ENCODE data around the gene FAM187B.

The FAM187B gene

DNA sequence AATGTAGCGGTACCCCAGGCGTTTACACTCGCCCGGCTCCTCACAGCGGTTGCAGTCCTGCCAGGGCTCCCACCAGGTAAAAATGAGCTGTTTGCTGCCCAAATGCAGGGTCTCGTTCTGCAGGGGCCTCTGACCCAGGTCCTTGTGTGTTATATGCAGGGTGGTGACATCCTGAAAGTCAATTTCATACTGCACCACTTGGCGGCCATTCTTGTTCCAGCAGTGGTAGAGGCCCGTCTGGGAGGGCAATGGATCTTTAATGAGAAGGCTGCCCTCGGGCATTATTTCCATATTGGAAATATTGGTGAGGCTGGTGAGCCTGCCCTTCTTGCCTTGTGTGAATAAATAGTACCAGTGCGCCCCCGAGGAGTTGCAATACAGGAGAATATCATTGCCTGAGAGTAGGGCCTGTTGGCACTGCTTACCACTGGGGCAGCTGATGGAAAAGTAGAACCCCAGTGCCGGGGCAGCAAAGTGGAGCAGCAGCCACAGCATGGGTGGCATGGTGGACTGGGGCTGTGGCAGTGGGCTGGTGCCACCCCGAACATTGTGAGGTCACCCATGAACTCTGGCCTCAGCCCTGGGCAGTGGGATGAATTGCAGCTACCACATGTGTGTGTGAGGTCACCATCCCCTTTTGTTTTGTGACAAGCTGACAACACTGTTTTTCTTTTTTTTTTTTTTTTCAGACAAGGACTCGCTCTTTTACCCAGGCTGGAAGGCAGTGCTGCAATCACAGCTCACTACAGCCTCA is at the start of gene FAM187B:
Gene FAM187B (minus strand): TSS at position 563 of the 754 bp plus-strand sequence. CDS start 59 bp downstream, at position 504.
- DNase-seq = no peak

DNA sequence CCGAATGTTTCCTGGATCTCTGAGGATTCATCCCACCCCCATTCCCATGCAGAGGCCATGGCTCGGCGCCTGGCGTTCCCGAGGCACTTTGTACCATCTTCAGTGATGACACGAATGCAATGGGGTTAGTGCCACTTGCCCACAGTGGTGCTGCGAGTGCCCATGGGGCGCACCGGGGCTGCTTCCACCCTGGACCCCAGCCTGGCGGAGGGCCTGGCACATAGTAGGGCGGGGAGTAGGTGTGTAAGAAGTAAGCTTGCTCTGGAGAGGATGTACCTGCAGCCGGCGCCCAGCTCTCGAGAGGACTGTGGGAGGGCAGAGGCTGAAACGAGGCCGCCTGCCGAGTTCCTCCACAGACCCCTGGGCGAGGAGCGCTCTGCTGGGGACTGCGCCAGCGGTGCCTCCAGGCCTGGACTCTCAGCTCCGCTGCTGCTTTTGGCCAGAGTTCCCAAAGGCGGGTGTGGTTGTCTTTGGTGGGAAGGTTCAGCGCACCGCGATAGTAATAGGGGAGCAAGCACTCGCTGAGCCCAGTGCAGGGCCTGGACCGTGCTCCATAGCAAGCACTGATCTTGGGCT is 48.3 kb upstream of the FAM187B start:
- no peak for DNase-seq

- no peak for DNase-seq
These were observed 45.8 kb upstream of the FAM187B start for GRCh38 chr19:35274323-35274722.

GRCh38 chr19:35273686-35274259 is 45.2 kb upstream of the FAM187B start:
- DNase-seq = no peak

- DNase-seq = no peak
These were observed 44.6 kb upstream of the FAM187B start for GRCh38 chr19:35272954-35273649.

GRCh38 chr19:35272122-35272719 is 43.7 kb upstream of the FAM187B start:
- no peak for DNase-seq

DNA sequence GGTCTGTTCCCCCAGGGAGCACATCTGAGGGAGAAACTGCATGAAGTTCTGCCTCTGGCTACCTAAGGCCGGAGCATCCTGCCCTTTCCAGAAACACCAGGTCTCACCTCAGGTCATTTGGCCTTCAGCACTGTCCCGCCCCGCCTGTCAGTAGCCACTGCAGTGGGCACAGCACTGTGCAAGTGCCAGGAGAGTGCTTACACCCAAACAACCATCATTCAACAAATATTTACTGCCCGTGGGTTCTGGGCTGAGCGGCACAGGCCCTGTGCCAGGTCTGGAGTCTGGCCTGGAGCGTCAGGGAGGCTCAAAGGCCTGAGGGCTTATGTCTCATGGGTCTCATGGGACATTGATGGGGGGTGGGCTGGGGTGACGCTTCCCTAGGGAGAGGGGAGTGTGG is 43.0 kb upstream of the FAM187B start:
- DNase-seq = no peak

- DNase-seq = no peak
These were observed 41.9 kb upstream of the FAM187B start for GRCh38 chr19:35270381-35270811.

DNA sequence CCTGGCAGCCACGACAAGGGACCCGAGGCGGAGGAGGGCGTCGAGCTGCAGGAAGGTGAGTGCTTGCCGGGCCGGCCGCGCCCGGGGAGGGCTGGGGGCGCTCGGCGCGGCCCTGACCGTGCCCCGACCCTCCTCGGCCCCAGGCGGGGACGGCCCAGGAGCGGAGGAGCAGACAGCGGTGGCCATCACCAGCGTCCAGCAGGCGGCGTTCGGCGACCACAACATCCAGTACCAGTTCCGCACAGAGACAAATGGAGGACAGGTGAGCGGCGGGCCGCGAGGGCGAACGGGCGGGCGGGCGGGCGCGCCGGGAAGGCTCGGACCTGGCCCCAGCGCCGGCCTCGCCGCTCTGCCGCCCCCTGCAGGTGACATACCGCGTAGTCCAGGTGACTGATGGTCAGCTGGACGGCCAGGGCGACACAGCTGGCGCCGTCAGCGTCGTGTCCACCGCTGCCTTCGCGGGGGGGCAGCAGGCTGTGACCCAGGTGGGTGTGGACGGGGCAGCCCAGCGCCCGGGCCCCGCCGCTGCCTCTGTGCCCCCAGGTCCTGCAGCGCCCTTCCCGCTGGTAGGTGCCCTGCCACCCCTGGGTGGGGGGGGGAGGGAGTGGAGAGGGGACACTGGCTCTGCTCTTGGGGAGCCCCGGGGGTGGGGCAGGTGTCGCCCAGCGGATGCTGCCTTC is 41.0 kb upstream of the FAM187B start:
- peak; percentile 69 for DNase-seq

GRCh38 chr19:35268536-35269437 is 40.2 kb upstream of the FAM187B start, which contains the start of gene USF2:
Gene USF2, plus strand, starts transcription at chr19:35268962. Its CDS starts 140 bp downstream, at chr19:35269102.
- peak; percentile 34 for DNase-seq

GRCh38 chr19:35267818-35268535 is 39.4 kb upstream of the FAM187B start:
- no peak for DNase-seq

GRCh38 chr19:35267353-35267817 is 38.8 kb upstream of the FAM187B start:
- DNase-seq = no peak

DNA sequence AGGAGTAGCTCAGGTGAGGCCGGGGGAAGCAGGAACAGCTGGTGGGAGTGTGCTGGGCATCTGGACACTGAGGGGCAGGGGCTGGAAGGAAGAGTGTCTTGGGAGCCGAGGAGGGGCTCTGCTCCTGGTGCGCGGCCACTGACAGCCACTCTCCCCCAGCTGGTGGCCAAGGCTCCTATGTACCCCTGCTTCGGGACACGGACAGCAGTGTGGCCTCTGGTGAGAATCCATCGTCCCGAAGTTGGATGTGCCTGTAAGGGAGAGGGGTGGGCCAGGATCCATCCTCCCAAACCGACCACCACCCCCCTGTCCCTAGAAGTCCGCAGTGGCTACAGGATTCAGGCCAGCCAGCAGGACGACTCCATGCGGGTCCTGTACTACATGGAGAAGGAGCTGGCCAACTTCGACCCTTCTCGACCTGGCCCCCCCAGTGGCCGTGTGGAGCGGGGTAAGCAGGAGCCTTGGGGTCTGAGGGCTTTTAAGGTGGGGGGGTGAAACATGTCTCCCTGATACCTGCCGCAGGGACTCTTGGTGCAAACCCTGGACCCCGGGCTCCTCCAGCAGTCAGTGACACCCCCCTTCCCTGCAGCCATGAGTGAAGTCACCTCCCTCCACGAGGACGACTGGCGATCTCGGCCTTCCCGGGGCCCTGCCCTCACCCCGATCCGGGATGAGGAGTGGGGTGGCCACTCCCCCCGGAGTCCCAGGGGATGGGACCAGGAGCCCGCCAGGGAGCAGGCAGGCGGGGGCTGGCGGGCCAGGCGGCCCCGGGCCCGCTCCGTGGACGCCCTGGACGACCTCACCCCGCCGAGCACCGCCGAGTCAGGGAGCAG is 38.2 kb upstream of the FAM187B start:
- DNase-seq = no peak

DNA sequence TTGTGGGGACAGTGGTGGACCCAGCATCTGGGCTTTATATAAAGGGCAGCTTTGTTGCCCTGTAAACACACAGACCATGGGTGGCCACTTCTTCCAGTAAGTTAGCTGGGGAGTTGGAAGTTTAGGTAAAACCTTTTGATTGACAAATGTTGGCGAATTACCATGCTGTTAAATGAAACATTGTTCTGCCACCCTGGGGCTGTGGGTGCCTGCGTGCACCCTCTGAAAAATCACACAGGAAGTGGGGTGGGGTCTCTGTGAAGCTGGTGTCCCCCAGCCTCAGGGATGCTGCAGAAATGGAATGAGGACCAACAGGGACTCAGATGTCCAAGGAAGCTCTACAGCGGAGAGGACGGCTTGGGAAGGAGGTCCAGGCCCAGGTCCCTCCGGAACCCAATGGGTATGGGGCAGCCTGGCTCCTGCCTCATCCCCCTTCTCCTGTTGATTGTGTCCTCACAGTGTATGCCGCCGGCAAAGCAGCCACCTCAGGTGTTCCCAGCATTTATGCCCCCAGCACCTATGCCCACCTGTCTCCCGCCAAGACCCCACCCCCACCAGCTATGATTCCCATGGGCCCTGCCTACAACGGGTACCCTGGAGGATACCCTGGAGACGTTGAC is 37.5 kb upstream of the FAM187B start:
- no peak for DNase-seq

DNA sequence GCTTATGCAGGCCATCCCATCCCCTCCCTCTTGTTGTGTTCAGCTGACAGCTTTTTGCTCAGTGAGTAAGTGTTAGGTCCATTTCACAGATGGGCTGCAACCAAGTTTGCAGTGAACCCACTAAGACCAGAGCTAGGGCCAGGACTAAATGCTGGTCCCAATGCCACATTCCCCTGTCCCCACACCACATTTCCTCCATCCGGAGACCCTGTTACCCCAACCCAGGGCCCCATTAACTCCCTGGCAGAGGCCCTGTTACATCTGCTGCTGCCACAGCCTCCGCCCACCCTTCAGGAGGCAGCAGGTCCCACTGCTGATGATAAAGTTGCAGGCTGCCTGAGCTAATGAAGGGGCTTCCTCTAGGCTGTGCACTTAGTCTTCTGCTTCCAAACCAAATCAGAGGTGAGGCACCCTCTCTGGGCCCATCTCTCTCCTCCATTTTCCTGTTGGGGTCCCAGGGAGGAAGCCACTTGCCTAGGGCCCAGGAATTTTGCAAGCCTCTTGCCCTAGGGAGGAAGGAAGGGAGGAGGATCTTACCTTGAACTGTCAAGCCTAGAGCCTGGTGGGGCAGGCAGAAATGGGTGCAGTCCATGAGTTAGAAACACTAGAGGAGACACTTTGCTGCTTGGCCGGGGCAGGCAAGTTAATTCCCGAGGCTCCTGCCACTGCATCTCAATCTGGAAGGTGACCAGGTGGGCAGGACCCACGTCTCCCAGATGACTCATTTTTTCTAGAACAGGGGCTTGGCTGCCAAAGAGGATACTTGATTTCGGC is 36.8 kb upstream of the FAM187B start:
- no peak for DNase-seq

- no peak for DNase-seq
These were observed 36.0 kb upstream of the FAM187B start for GRCh38 chr19:35264268-35265125.

DNA sequence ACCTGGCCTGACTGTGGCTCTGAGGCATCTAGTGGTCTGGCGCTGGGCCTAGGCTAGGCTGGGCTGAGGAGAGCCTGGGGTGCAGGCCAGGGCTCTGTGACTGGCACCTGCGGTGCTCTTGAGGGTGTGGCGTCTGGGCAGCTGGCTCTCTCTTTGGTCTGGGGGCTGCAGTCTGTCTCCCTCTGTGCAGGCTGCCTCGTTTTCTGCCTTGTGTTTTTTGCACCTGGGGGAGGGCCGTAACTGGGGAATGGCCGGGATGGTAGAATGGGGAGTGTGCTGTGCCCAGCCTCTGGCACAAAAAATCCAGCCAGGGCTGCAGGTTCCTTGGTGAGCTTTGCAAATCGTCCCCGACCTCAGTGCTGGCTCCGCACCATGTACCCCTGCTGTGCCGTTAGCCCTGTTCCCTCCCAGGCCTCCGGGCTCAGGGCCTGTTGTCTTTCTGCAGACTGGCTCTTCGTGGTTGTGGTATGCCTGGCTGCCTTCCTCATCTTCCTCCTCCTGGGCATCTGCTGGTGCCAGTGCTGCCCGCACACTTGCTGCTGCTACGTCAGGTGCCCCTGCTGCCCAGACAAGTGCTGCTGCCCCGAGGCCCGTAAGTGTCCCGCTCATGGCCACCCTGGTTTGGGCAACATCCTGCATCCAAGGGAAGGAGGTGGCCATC is 33.7 kb upstream of the FAM187B start:
- DNase-seq = no peak

All from DMS153 (cell line).